DOHH2 (cell line): Measurements from ENCODE around the gene ANTKMT.

ENCODE experiments used
- H3F3A ChIP-seq: fragments of 200-600 bp; sonication (generic), shearing (Covaris generic); 2 replicates; pipeline ENCODE4 v1.6.0; 2016; ENCODE audit warnings: antibody characterized with exemption, mild to moderate bottlenecking; ENCODE audit not compliant: control insufficient read depth, insufficient read depth
- H3K27ac ChIP-seq: fragments of 200-600 bp; sonication (generic); 2 replicates; pipeline ENCODE4 v1.5.1; 2014; ENCODE audit warnings: low read depth, mild to moderate bottlenecking, low read length, moderate library complexity
- H3K27me3 ChIP-seq: fragments of 200-600 bp; sonication (generic); 2 replicates; pipeline ENCODE4 v1.6.1; 2014; ENCODE audit warnings: mild to moderate bottlenecking, low read length, mixed read lengths; ENCODE audit not compliant: control insufficient read depth
- H3K36me3 ChIP-seq: fragments of 200-600 bp; sonication (generic); 2 replicates; pipeline ENCODE4 v1.6.1; 2014; ENCODE audit warnings: mild to moderate bottlenecking, low read length, moderate library complexity, mixed read lengths; ENCODE audit not compliant: control insufficient read depth
- H3K4me1 ChIP-seq: fragments of 200-600 bp; sonication (generic); 2 replicates; pipeline ENCODE4 v1.6.1; 2014; ENCODE audit warnings: mild to moderate bottlenecking, low read length, mixed read lengths; ENCODE audit not compliant: control insufficient read depth
- H3K4me2 ChIP-seq: fragments of 200-600 bp; sonication (generic); 2 replicates; pipeline ENCODE4 v1.6.0; 2014; ENCODE audit warnings: mild to moderate bottlenecking, low read length, moderate library complexity
- H3K4me3 ChIP-seq: fragments of 200-600 bp; sonication (generic); 2 replicates; pipeline ENCODE4 v1.5.1; 2014; ENCODE audit warnings: mild to moderate bottlenecking, low read length, mixed read lengths
- H3K79me2 ChIP-seq: fragments of 200-600 bp; sonication (generic); 2 replicates; pipeline ENCODE4 v1.6.1; 2014; ENCODE audit warnings: mild to moderate bottlenecking, low read length, mixed read lengths; ENCODE audit not compliant: control insufficient read depth
- H3K9me2 ChIP-seq: fragments of 200-600 bp; sonication (generic); replicated peaks from 2 replicates; pipeline ENCODE4 v1.6.1; 2014; ENCODE audit warnings: mild to moderate bottlenecking, low read length, mixed read lengths; ENCODE audit not compliant: control insufficient read depth
- H3K9me3 ChIP-seq: fragments of 200-600 bp; sonication (generic); 2 replicates; pipeline ENCODE4 v1.6.1; 2014; ENCODE audit warnings: antibody characterized with exemption, low read length, mixed read lengths; ENCODE audit not compliant: control insufficient read depth, insufficient read depth
- H4K20me1 ChIP-seq: fragments of 200-600 bp; sonication (generic); 2 replicates; pipeline ENCODE4 v1.6.0; 2014; ENCODE audit warnings: low read depth, mild to moderate bottlenecking, antibody characterized with exemption, low read length, moderate library complexity; ENCODE audit not compliant: control insufficient read depth, insufficient read depth
- EZH2phosphoT487 ChIP-seq: fragments of 200-600 bp; sonication (generic); IDR thresholded peaks from 2 replicates; pipeline ENCODE4 v1.6.1; 2017; ENCODE audit warnings: borderline replicate concordance, mild to moderate bottlenecking, antibody characterized with exemption, low read length, moderate library complexity, mixed read lengths
- TF ChIP-seq, protein P1 (sequence below): fragments of 200-600 bp; sonication (generic); IDR thresholded peaks from one replicate; pipeline ENCODE4 v1.5.1; 2014; ENCODE audit warnings: antibody characterized with exemption, mild to moderate bottlenecking, low read depth, low read length; ENCODE audit not compliant: poor library complexity, severe bottlenecking

ANTKMT gene

DNA sequence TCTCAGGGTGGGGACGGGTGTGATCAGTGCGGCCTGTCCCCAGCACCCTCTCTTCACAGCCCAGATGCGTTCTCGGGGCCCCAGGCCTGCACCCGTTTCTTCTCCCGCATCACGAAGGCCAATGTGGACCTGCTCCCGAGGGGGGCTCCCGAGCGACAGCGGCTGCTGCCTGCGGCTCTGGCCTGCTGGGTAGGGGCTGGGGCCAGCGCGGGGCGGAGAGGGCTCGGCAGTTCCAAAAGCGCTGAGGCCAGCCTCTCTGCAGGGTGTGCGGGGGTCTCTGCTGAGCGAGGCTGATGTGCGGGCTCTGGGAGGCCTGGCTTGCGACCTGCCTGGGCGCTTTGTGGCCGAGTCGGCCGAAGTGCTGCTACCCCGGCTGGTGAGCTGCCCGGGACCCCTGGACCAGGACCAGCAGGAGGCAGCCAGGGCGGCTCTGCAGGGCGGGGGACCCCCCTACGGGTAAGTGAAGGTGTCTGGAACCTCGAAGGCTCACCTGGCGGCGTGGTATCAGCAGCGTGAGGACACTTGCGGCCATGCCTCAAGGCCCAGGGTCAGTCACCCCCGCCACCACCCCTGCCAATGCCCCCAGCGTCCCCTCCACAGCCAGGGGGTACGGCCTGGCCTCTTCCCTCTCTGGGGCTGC is 44.0 kb downstream of the ANTKMT start:
- Histone ChIP-seq H3K79me2 (no peaks in the 10 kb centered on the region), H3K9me3 (no peaks in the 10 kb centered on the region), H4K20me1 (no peaks in the 10 kb centered on the region), H3K4me2 (no peak overlapping the region), H3K9me2 (no peaks in the 10 kb centered on the region), H3K4me3 (no peak overlapping the region), H3K27me3 (no peaks in the 10 kb centered on the region), H3F3A (no peaks in the 10 kb centered on the region), H3K36me3 (no peaks in the 10 kb centered on the region), H3K27ac (no peak overlapping the region), H3K4me1 (no peaks in the 10 kb centered on the region)
- TF ChIP-seq, protein P1, sequence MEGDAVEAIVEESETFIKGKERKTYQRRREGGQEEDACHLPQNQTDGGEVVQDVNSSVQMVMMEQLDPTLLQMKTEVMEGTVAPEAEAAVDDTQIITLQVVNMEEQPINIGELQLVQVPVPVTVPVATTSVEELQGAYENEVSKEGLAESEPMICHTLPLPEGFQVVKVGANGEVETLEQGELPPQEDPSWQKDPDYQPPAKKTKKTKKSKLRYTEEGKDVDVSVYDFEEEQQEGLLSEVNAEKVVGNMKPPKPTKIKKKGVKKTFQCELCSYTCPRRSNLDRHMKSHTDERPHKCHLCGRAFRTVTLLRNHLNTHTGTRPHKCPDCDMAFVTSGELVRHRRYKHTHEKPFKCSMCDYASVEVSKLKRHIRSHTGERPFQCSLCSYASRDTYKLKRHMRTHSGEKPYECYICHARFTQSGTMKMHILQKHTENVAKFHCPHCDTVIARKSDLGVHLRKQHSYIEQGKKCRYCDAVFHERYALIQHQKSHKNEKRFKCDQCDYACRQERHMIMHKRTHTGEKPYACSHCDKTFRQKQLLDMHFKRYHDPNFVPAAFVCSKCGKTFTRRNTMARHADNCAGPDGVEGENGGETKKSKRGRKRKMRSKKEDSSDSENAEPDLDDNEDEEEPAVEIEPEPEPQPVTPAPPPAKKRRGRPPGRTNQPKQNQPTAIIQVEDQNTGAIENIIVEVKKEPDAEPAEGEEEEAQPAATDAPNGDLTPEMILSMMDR = no peak
- no peak for TF ChIP-seq EZH2phosphoT487

DNA sequence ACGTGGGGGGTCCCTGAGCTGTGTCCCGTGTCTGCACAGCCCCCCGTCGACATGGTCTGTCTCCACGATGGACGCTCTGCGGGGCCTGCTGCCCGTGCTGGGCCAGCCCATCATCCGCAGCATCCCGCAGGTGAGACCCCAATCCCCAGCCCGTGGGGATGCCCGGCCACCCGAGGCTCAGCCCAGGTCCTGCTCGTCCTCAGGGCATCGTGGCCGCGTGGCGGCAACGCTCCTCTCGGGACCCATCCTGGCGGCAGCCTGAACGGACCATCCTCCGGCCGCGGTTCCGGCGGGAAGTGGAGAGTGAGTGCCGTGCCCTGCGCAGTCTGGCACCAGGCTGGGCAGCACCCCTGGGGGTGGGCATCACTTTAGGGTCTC is 44.5 kb downstream of the ANTKMT start:
- H3K27me3 ChIP-seq = no peaks in the 10 kb centered on the region
- H4K20me1 ChIP-seq = no peaks in the 10 kb centered on the region
- no peaks in the 10 kb centered on the region for H3K36me3 ChIP-seq
- H3F3A ChIP-seq = no peaks in the 10 kb centered on the region
- H3K27ac ChIP-seq = no peak overlapping the region
- H3K4me2 ChIP-seq = no peak overlapping the region
- no peaks in the 10 kb centered on the region for H3K9me3 ChIP-seq
- no peak overlapping the region for H3K4me3 ChIP-seq
- TF ChIP-seq, protein P1 = no peak
- no peak for TF ChIP-seq EZH2phosphoT487
- no peaks in the 10 kb centered on the region for H3K9me2 ChIP-seq
- H3K79me2 ChIP-seq = no peaks in the 10 kb centered on the region
- no peaks in the 10 kb centered on the region for H3K4me1 ChIP-seq

DNA sequence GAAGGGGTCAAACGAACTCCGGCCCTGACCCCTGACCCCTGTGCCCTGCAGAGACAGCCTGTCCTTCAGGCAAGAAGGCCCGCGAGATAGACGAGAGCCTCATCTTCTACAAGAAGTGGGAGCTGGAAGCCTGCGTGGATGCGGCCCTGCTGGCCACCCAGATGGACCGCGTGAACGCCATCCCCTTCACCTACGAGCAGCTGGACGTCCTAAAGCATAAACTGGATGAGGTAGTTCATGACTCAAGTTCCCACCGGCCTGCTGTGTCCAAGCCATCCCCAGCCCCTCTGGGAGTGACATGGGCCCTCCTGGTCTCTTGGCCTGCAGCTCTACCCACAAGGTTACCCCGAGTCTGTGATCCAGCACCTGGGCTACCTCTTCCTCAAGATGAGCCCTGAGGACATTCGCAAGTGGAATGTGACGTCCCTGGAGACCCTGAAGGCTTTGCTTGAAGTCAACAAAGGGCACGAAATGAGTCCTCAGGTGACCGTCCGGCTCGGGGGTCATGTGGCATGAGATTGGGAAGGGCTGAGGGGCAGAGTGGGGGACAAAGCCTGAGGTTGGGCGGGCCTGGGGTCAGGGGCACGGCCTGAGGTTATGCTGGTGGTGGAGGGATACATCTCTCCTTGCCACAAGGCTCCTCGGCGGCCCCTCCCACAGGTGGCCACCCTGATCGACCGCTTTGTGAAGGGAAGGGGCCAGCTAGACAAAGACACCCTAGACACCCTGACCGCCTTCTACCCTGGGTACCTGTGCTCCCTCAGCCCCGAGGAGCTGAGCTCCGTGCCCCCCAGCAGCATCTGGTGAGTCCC is 45.3 kb downstream of the ANTKMT start:
- no peaks in the 10 kb centered on the region for H3K27me3 ChIP-seq
- H3K9me3 ChIP-seq = no peaks in the 10 kb centered on the region
- TF ChIP-seq, protein P1 = no peak
- TF ChIP-seq EZH2phosphoT487 = no peak

More for the DNA sequence above, 45.3 kb downstream of the ANTKMT start:
- Histone ChIP-seq H3K79me2 (no peaks in the 10 kb centered on the region), H4K20me1 (no peaks in the 10 kb centered on the region), H3F3A (no peaks in the 10 kb centered on the region), H3K36me3 (no peaks in the 10 kb centered on the region), H3K4me1 (no peaks in the 10 kb centered on the region), H3K4me2 (no peak overlapping the region), H3K4me3 (no peak overlapping the region), H3K9me2 (no peaks in the 10 kb centered on the region), H3K27ac (no peak overlapping the region)
